Measurements from ENCODE around the gene PET100.

The PET100 gene

GRCh38 chr19:7605490-7606222, 23.9 kb upstream of the PET100 start:
- no peak for TF ChIP-seq REST (IDR thresholded peaks at IDR 0.05; ENCODE audit: low read depth)
- no peak for TF ChIP-seq RAD21 (IDR thresholded peaks at IDR 0.05; ENCODE audit: low read depth)
- no peak for TF ChIP-seq YY1 (IDR thresholded peaks at IDR 0.05; ENCODE audit: low read depth)
- TF ChIP-seq USF1 (IDR thresholded peaks at IDR 0.05) = no peak
- TF ChIP-seq MAX (IDR thresholded peaks at IDR 0.05) = no peak
- no peak for TF ChIP-seq TCF12 (IDR thresholded peaks at IDR 0.05; ENCODE audit: low read depth)
- no peak for TF ChIP-seq TEAD4 (IDR thresholded peaks at IDR 0.05)
- no peak for TF ChIP-seq ZBTB7A (IDR thresholded peaks at IDR 0.05; ENCODE audit: low read depth)
- no peak for TF ChIP-seq FOXM1 (IDR thresholded peaks at IDR 0.05; ENCODE audit: borderline replicate concordance, low read depth)
- no peak for TF ChIP-seq EGR1 (IDR thresholded peaks at IDR 0.05)
- no peak for TF ChIP-seq EP300 (IDR thresholded peaks at IDR 0.05; ENCODE audit: borderline replicate concordance)
- TF ChIP-seq NFIC (IDR thresholded peaks at IDR 0.05) = no peak
- no peak for TF ChIP-seq CREB1 (IDR thresholded peaks at IDR 0.05; ENCODE audit: low read depth)
- no peak for TF ChIP-seq TAF1 (IDR thresholded peaks at IDR 0.05; ENCODE audit: low read depth)
- TF ChIP-seq CEBPB (IDR thresholded peaks at IDR 0.05) = no peak

GRCh38 chr19:7606289-7606688, 23.3 kb upstream of the PET100 start:
- TF ChIP-seq CEBPB (IDR thresholded peaks at IDR 0.05) (no peak), YY1 (IDR thresholded peaks at IDR 0.05; ENCODE audit: low read depth) (no peak), CREB1 (IDR thresholded peaks at IDR 0.05; ENCODE audit: low read depth) (no peak), USF1 (IDR thresholded peaks at IDR 0.05) (no peak), TCF12 (IDR thresholded peaks at IDR 0.05; ENCODE audit: low read depth) (no peak), EGR1 (IDR thresholded peaks at IDR 0.05) (no peak), MAX (IDR thresholded peaks at IDR 0.05) (no peak), FOXM1 (IDR thresholded peaks at IDR 0.05; ENCODE audit: borderline replicate concordance, low read depth) (no peak)

GRCh38 chr19:7607212-7607873, 22.2 kb upstream of the PET100 start:
- TF ChIP-seq USF1 (IDR thresholded peaks at IDR 0.05) (no peak), CREB1 (IDR thresholded peaks at IDR 0.05; ENCODE audit: low read depth) (no peak), TEAD4 (IDR thresholded peaks at IDR 0.05) (no peak), FOXM1 (IDR thresholded peaks at IDR 0.05; ENCODE audit: borderline replicate concordance, low read depth) (no peak), CEBPB (IDR thresholded peaks at IDR 0.05) (no peak), ZBTB7A (IDR thresholded peaks at IDR 0.05; ENCODE audit: low read depth) (no peak), EP300 (IDR thresholded peaks at IDR 0.05; ENCODE audit: borderline replicate concordance) (no peak)

- no peak for TF ChIP-seq TCF12 (IDR thresholded peaks at IDR 0.05; ENCODE audit: low read depth)
- TF ChIP-seq EP300 (IDR thresholded peaks at IDR 0.05; ENCODE audit: borderline replicate concordance) = no peak
- TF ChIP-seq CREB1 (IDR thresholded peaks at IDR 0.05; ENCODE audit: low read depth) = no peak
- TF ChIP-seq USF1 (IDR thresholded peaks at IDR 0.05) = no peak
- TF ChIP-seq EGR1 (IDR thresholded peaks at IDR 0.05) = no peak
- no peak for TF ChIP-seq CEBPB (IDR thresholded peaks at IDR 0.05)
- no peak for TF ChIP-seq REST (IDR thresholded peaks at IDR 0.05; ENCODE audit: low read depth)
- TF ChIP-seq RAD21 (IDR thresholded peaks at IDR 0.05; ENCODE audit: low read depth) = no peak
- no peak for TF ChIP-seq NFIC (IDR thresholded peaks at IDR 0.05)
- no peak for TF ChIP-seq TAF1 (IDR thresholded peaks at IDR 0.05; ENCODE audit: low read depth)
- no peak for TF ChIP-seq YY1 (IDR thresholded peaks at IDR 0.05; ENCODE audit: low read depth)
- TF ChIP-seq FOXM1 (IDR thresholded peaks at IDR 0.05; ENCODE audit: borderline replicate concordance, low read depth) = no peak
These were observed 21.6 kb upstream of the PET100 start for GRCh38 chr19:7607874-7608560.
